Naive thymus-derived CD4-positive, alpha-beta T cell (primary cell): ENCODE results near the gene SETD3. TPM values are rescaled to one million over a fixed set of nuclear protein-coding genes. Genes with fewer than 3 reads are reported as not detected.
"Not testable (repeated sequence)": the region's sequence is repeated elsewhere in the genome, so short reads cannot be mapped to it uniquely, and the experiment has no call there.

Source experiments
- ATAC-seq: fragments of 150-1000 bp; cut with Tn5 transposase; 2 replicates; pipeline ENCODE4 v1.10.0; 2021; ENCODE audit warnings: mild to moderate bottlenecking, moderate library complexity
- CTCF ChIA-PET: fragments of 350-600 bp; sonication (Branson Sonifier 250); formaldehyde crosslinking; loops from one replicate; lab custom pipeline; 2021; ENCODE audit warnings: antibody characterized with exemption; lab: Charles Lee
- POLR2A ChIA-PET: fragments of 350-600 bp; sonication (Branson Sonifier 250); formaldehyde crosslinking; loops from one replicate; lab custom pipeline; 2021; ENCODE audit warnings: antibody characterized with exemption, inconsistent platforms; lab: Charles Lee
- DNase-seq, 9 donors: peaks; one replicate each; pipeline versions ENCODE4 v3.0.0 to v3.0.0-alpha.2; 2020 to 2022; ENCODE audit warnings: mixed read lengths in 1 of 9
- H3K27ac ChIP-seq: one replicate; pipeline ENCODE4 v1.7.0; 2013; ENCODE audit warnings: mild to moderate bottlenecking, low read depth, low read length, moderate library complexity
- H3K27me3 ChIP-seq, 2 donors: one replicate each; pipeline ENCODE4 v1.7.0; 2013; ENCODE audit warnings: low read length in 2 of 2, mild to moderate bottlenecking in 2 of 2, moderate library complexity in 2 of 2; ENCODE audit not compliant: control insufficient read depth in 2 of 2, insufficient read depth in 2 of 2
- H3K36me3 ChIP-seq, 3 experiments: 1 replicate in 2 of 3; 2 replicates in 1 of 3; pipeline ENCODE4 v1.7.0; 2013; ENCODE audit warnings: low read length in 3 of 3, mild to moderate bottlenecking in 3 of 3, moderate library complexity in 1 of 3; ENCODE audit not compliant: insufficient read depth in 3 of 3, control insufficient read depth in 2 of 3
- H3K4me1 ChIP-seq, 2 donors: one replicate each; pipeline ENCODE4 v1.7.0; 2013; ENCODE audit warnings: low read length in 2 of 2, mild to moderate bottlenecking in 2 of 2, moderate library complexity in 1 of 2; ENCODE audit not compliant: control insufficient read depth in 2 of 2, insufficient read depth in 2 of 2
- H3K4me3 ChIP-seq: 2 replicates; pipeline ENCODE4 v1.7.0; 2013; ENCODE audit warnings: mild to moderate bottlenecking, low read length
- H3K9me3 ChIP-seq, 3 experiments: 1 replicate in 2 of 3; 2 replicates in 1 of 3; pipeline ENCODE4 v1.7.0; 2013; ENCODE audit warnings: low read length in 3 of 3; ENCODE audit not compliant: control insufficient read depth in 2 of 3
- H3K27ac Mint-ChIP-seq, 9 donors: one replicate each; pipeline ENCODE4 v1.8.0; 2020 to 2022; ENCODE audit warnings: mixed read lengths in 9 of 9, mild to moderate bottlenecking in 8 of 9, moderate library complexity in 5 of 9, inconsistent platforms in 2 of 9
- H3K27me3 Mint-ChIP-seq, 5 donors: one replicate each; pipeline ENCODE4 v1.8.0; 2021 to 2022; ENCODE audit warnings: mixed read lengths in 5 of 5, mild to moderate bottlenecking in 1 of 5
- H3K36me3 Mint-ChIP-seq, 5 donors: one replicate each; pipeline ENCODE4 v1.8.0; 2020 to 2022; ENCODE audit warnings: mixed read lengths in 5 of 5, mild to moderate bottlenecking in 3 of 5, inconsistent platforms in 1 of 5
- H3K4me1 Mint-ChIP-seq, 7 donors: one replicate each; pipeline ENCODE4 v1.8.0; 2020 to 2022; ENCODE audit warnings: mixed read lengths in 7 of 7, mild to moderate bottlenecking in 3 of 7, inconsistent platforms in 1 of 7
- H3K4me3 Mint-ChIP-seq, 10 donors: one replicate each; pipeline ENCODE4 v1.8.0; 2020 to 2022; ENCODE audit warnings: mild to moderate bottlenecking in 10 of 10, mixed read lengths in 10 of 10, moderate library complexity in 6 of 10, inconsistent platforms in 2 of 10
- H3K9me3 Mint-ChIP-seq, 11 donors: one replicate each; pipeline ENCODE4 v1.8.0; 2020 to 2022; ENCODE audit warnings: mixed read lengths in 11 of 11, mild to moderate bottlenecking in 4 of 11, inconsistent platforms in 1 of 11, moderate library complexity in 1 of 11
- intact Hi-C, 2 donors: fragments of 100-400 bp; cut with micrococcal nuclease; formaldehyde crosslinking; loops; one replicate each; pipeline ENCODE4 v1.15.1; 2023
- polyA plus RNA-seq, 2 donors: library from polyadenylated mRNA; unstranded; fragments of 300-500 nt; fragmentation: Illumina TruSeq; gene quantifications; one replicate each; pipeline ENCODE4 v1.2.3, GENCODE V29; 2021
- total RNA-seq, 6 experiments: library from RNA in 5 of 6; stranded (reverse) in 5 of 6; gene quantifications; 1 replicate in 5 of 6; 2 replicates in 1 of 6; pipeline ENCODE4 v1.2.3 and lab custom pipeline; 2021 to 2026

The SETD3 gene
- total and polyA plus RNA-seq, 7 experiments from 2014 or later = 32.2 to 59.4 (median 53.0) TPM

DNA sequence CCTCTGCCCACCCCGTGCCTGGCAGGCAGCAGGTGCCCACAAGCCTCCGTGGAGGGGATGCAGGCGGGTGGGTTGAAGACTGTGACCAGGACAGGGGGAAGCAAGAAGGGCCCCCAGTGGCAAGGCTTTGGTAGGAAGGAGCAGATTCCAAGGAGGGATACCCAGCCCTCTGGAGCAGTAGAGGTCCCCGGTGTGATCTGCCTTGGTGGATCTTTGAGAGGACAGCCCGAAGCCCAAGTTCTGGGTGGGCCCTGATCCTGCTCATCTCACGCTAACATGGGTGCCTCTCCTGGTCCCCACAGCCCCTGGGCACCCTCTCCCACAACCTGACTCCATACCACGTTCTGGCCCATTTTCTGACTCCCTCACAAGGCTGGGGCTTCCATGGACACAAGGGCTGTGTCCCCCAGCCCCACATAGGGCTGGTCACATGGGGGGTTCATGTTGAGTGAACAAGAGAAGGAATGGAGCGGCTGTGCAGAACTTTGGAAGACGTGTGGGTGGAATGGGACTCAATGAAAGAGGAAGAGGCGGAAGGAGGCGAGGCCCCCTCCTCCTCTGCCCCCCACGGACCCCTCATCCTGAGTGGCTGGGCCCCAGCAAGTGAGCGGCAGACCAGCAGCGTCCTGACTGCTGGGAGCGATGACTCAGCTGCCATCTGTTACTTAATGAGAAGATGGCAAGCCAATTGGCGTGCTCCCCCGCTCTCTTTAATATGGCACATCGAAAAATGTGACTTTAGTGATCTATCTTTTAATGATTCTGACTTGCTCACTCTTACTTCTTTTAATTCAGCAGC lies 131.6 kb downstream of the SETD3 start:
- Histone ChIP-seq H3K4me1 (no peaks in the 10 kb centered on the region), H3K9me3 (no peaks in the 10 kb centered on the region), H3K27me3 (no peaks in the 10 kb centered on the region), H3K27ac (no peak overlapping the region), H3K4me3 (no peak overlapping the region), H3K36me3 (no peaks in the 10 kb centered on the region)
- Mint-ChIP-seq H3K4me3 (no peak overlapping the region), H3K9me3 (peaks cover 0 to 2% (median 0%) of the 10 kb centered on the region in 11 donors), H3K27ac (no peak overlapping the region), H3K4me1 (peaks cover 0 to 1% (median 0%) of the 10 kb centered on the region in 7 donors), H3K27me3 (peaks cover 0 to 15% (median 2%) of the 10 kb centered on the region in 5 donors), H3K36me3 (no peaks in the 10 kb centered on the region)
- ATAC-seq (no peak), DNase-seq (no peak)
- POLR2A ChIA-PET = no interaction called here
- CTCF ChIA-PET = no interaction called here
- intact Hi-C loops = no loop called here

DNA sequence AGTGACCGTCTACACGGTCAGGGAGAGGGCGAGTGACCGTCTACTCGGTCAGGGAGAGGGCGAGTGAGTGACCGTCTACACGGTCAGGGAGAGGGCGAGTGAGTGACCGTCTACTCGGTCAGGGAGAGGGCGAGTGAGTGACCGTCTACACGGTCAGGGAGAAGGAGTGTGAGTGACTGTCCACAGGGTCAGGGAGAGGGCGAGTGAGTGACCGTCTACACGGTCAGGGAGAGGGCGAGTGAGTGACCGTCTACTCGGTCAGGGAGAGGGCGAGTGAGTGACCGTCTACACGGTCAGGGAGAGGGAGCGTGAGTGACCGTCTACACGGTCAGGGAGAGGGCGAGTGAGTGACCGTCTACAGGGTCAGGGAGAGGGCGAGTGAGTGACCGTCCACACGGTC lies 132.4 kb downstream of the SETD3 start:
- POLR2A ChIA-PET, CTCF ChIA-PET, H3K4me3 Mint-ChIP-seq, H3K27ac ChIP-seq, H3K4me3 ChIP-seq, H3K4me1 ChIP-seq, ATAC-seq, H3K4me1 Mint-ChIP-seq, DNase-seq, H3K36me3 ChIP-seq, intact Hi-C loops, H3K9me3 Mint-ChIP-seq, H3K27me3 ChIP-seq, H3K36me3 Mint-ChIP-seq, H3K9me3 ChIP-seq: not testable (repeated sequence)
- Mint-ChIP-seq H3K27ac (peak overlapping the region in 1 of 9 donors; percentile 73), H3K27me3 (peaks cover 0 to 15% (median 2%) of the 10 kb centered on the region in 5 donors)

Other genes with a start within 250 kb of the SETD3 start
- 100 to 1,000 TPM in 4 of 5 experiments, 10 to 100 TPM in 1; 96.3 to 269 (median 223) TPM for gene BCL11B, start 208.7 kb downstream of the SETD3 start, total RNA-seq
- gene BCL11B, start 208.7 kb downstream of the SETD3 start, polyA plus RNA-seq = 10 to 100 TPM; 10.9 to 11.6 TPM
- 100 to 1,000 TPM in 2 of 5 experiments, 10 to 100 TPM in 3; 68.4 to 139 (median 81.9) TPM for gene CCNK, start 550 bp upstream of the SETD3 start, total RNA-seq
- 10 to 100 TPM; 16.5 to 19.8 TPM for gene CCNK, start 550 bp upstream of the SETD3 start, polyA plus RNA-seq
- gene CCDC85C, start 123.3 kb upstream of the SETD3 start, total RNA-seq = 1 to 10 TPM; 7.6 to 9.9 (median 9.0) TPM
- gene CCDC85C, start 123.3 kb upstream of the SETD3 start, polyA plus RNA-seq = 1 to 10 TPM in 1 of 2 donors, under 1 TPM in 1; 0.76 to 1.5 TPM
- under 1 TPM in 2 of 5 experiments, not detected in 3; 0.40 to 0.41 TPM for gene HHIPL1, start 164.3 kb upstream of the SETD3 start, total RNA-seq
- gene HHIPL1, start 164.3 kb upstream of the SETD3 start, polyA plus RNA-seq = not detected
- gene CYP46A1, start 203.4 kb upstream of the SETD3 start, total RNA-seq = under 1 TPM in 4 of 5 experiments, not detected in 1; 0.13 to 0.34 (median 0.32) TPM
- gene CYP46A1, start 203.4 kb upstream of the SETD3 start, polyA plus RNA-seq = under 1 TPM; 0.02 to 0.03 TPM